H1 (cell line): ENCODE results near the gene ARL5A.

Source experiments
- BCL11A ChIP-seq, 2 experiments: IDR thresholded peaks; one replicate each; pipeline ENCODE4 v1.6.1; 2011; ENCODE audit warnings: low read depth in 2 of 2, low read length in 2 of 2, mild to moderate bottlenecking in 2 of 2
- JUN ChIP-seq: IDR thresholded peaks from 2 replicates; pipeline ENCODE4 v1.6.1; 2011; ENCODE audit warnings: low read depth, mild to moderate bottlenecking, improper control_type of control experiment, low read length
- NRF1 ChIP-seq: IDR thresholded peaks from 2 replicates; pipeline ENCODE4 v1.6.1; 2011; ENCODE audit warnings: mild to moderate bottlenecking, low read depth, low read length, improper control_type of control experiment
- POLR2A ChIP-seq, 2 experiments: IDR thresholded peaks; 1 replicate in 1 of 2; 2 replicates in 1 of 2; pipeline ENCODE4 v1.6.1; 2011; ENCODE audit warnings: low read depth in 2 of 2, low read length in 2 of 2, mild to moderate bottlenecking in 2 of 2; ENCODE audit errors: control extremely low read depth in 1 of 2
- POLR2AphosphoS5 ChIP-seq: IDR thresholded peaks from 2 replicates; pipeline ENCODE4 v1.6.1; 2011; ENCODE audit warnings: low read depth, low read length

DNA sequence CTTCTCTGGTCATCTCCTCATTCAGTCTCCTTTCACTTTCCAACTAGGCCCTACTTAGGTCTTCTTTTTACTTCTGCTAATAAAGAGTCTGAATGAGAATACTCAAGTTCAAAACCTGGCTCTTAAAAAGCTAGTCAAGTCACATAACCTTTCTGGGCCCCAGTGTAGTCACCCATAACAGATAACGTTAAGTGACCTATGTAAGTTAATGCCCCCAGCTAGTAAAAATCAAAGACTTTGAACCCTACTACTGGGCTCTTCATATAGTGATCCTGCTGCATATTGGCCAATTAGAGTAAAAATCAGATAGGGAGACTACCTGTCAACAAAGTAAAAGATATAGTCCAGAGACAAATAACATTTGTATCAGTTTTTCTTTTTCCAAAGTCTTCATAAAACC, 17.7 kb downstream of the ARL5A start:
- TF ChIP-seq JUN (no peak), POLR2AphosphoS5 (no peak), POLR2A (IDR thresholded peaks at IDR 0.05; ENCODE audit: control extremely low read depth in 1 of 2, low read depth in 2 of 2, low read length in 2 of 2) (no peak), BCL11A (IDR thresholded peaks at IDR 0.05; ENCODE audit: low read depth in 2 of 2, low read length in 2 of 2) (no peak), NRF1 (no peak)
